Stimulated activated CD4-positive, alpha-beta T cell treated with anti-CD3 and anti-CD28 coated beads, Interleukin-15, amount 100 ng/mL, for 1 hour (primary cell): ENCODE results near the gene PTGR3.
"Not testable (repeated sequence)": the region's sequence is repeated elsewhere in the genome, so short reads cannot be mapped to it uniquely, and the experiment has no call there.

ENCODE experiments used
- DNase-seq, 2 donors: peaks; one replicate each; pipeline ENCODE4 v3.0.0-alpha.2; 2020; ENCODE audit warnings: low read depth in 1 of 2, low spot score in 1 of 2

The PTGR3 gene

GRCh38 chr18:75203416-75204268 is 5.3 kb downstream of the PTGR3 start:
- DNase-seq, result no peak

GRCh38 chr18:75202696-75203365 is 6.1 kb downstream of the PTGR3 start:
- no peak for DNase-seq

GRCh38 chr18:75201282-75202270 is 7.4 kb downstream of the PTGR3 start:
- DNase-seq, result no peak

GRCh38 chr18:75200605-75201280 is 8.2 kb downstream of the PTGR3 start:
- DNase-seq, result no peak

GRCh38 chr18:75200071-75200470 is 8.9 kb downstream of the PTGR3 start:
- DNase-seq, result no peak

- no peak for DNase-seq
Observed at GRCh38 chr18:75199327-75199726, 9.6 kb downstream of the PTGR3 start.

GRCh38 chr18:75198036-75198435 is 10.9 kb downstream of the PTGR3 start:
- DNase-seq, result no peak

GRCh38 chr18:75192899-75193298 is 16.0 kb downstream of the PTGR3 start:
- no peak for DNase-seq

- DNase-seq, result no peak
Observed at GRCh38 chr18:75189696-75190095, 19.2 kb downstream of the PTGR3 start.

- not testable (repeated sequence) for DNase-seq
Observed at GRCh38 chr18:75187702-75188101, 21.2 kb downstream of the PTGR3 start.

GRCh38 chr18:75185460-75185859 is 23.5 kb downstream of the PTGR3 start:
- DNase-seq, result no peak

GRCh38 chr18:75183973-75184493 is 24.9 kb downstream of the PTGR3 start:
- DNase-seq, result no peak

GRCh38 chr18:75183524-75183923 is 25.4 kb downstream of the PTGR3 start:
- no peak for DNase-seq

- no peak for DNase-seq
Observed at GRCh38 chr18:75179819-75180600, 28.9 kb downstream of the PTGR3 start.

GRCh38 chr18:75178376-75178775 is 30.6 kb downstream of the PTGR3 start:
- DNase-seq, result no peak

- DNase-seq, result no peak
Observed at GRCh38 chr18:75176849-75177248, 32.1 kb downstream of the PTGR3 start.

GRCh38 chr18:75173738-75174137 is 35.2 kb downstream of the PTGR3 start:
- no peak for DNase-seq

GRCh38 chr18:75173125-75173432 is 35.9 kb downstream of the PTGR3 start:
- no peak for DNase-seq

- no peak for DNase-seq
Observed at GRCh38 chr18:75172299-75173124, 36.4 kb downstream of the PTGR3 start.
